Common myeloid progenitor, CD34-positive (primary cell): ENCODE results near the gene NTNG2.

Experiments used
- CTCF ChIA-PET: fragments of 350-600 bp; sonication (Branson Sonifier 250); formaldehyde crosslinking; loops from one replicate; lab custom pipeline; 2021; ENCODE audit warnings: antibody characterized with exemption; lab: Charles Lee
- POLR2A ChIA-PET: fragments of 350-600 bp; sonication (Branson Sonifier 250); formaldehyde crosslinking; loops from one replicate; lab custom pipeline; 2021; ENCODE audit warnings: antibody characterized with exemption; lab: Charles Lee
- DNase-seq, 3 donors: peaks; one replicate each; pipeline versions ENCODE4 v3.0.0 to v3.0.0-alpha.2; 2013
- H3K27ac ChIP-seq, 2 experiments: 1 replicate in 1 of 2; 2 replicates in 1 of 2; pipeline ENCODE4 v1.7.0; 2013; ENCODE audit warnings: inconsistent platforms in 2 of 2, low read length in 2 of 2, mild to moderate bottlenecking in 2 of 2, low read depth in 1 of 2, moderate library complexity in 1 of 2; ENCODE audit not compliant: severe bottlenecking in 2 of 2, insufficient read depth in 1 of 2, poor library complexity in 1 of 2
- H3K27me3 ChIP-seq, 5 experiments: replicated peaks in 2 of 5; 1 replicate in 3 of 5; 2 replicates in 2 of 5; pipeline versions ENCODE4 v1.6.1 to v1.7.0; 2013; ENCODE audit warnings: low read length in 4 of 5, mild to moderate bottlenecking in 2 of 5, moderate library complexity in 2 of 5, inconsistent platforms in 1 of 5; ENCODE audit not compliant: insufficient read depth in 5 of 5, control insufficient read depth in 4 of 5
- H3K36me3 ChIP-seq, 4 experiments: 1 replicate in 2 of 4; 2 replicates in 2 of 4; pipeline versions ENCODE4 v1.6.1 to v1.7.0; 2013; ENCODE audit warnings: low read length in 3 of 4, control low read depth in 1 of 4, mild to moderate bottlenecking in 1 of 4; ENCODE audit not compliant: control insufficient read depth in 4 of 4, insufficient read depth in 4 of 4
- H3K4me1 ChIP-seq, 4 experiments: 1 replicate in 3 of 4; 2 replicates in 1 of 4; pipeline versions ENCODE4 v1.6.1 to v1.7.1; 2013; ENCODE audit warnings: low read length in 3 of 4, mild to moderate bottlenecking in 3 of 4, control low read depth in 1 of 4, inconsistent platforms in 1 of 4, moderate library complexity in 1 of 4; ENCODE audit not compliant: control insufficient read depth in 4 of 4, insufficient read depth in 4 of 4; ENCODE audit errors: control extremely low read depth in 1 of 4
- H3K4me3 ChIP-seq, 7 experiments: 1 replicate in 4 of 7; 2 replicates in 3 of 7; pipeline versions ENCODE4 v1.5.1 to v1.7.0; 2013; ENCODE audit warnings: mild to moderate bottlenecking in 7 of 7, low read length in 6 of 7, moderate library complexity in 6 of 7, inconsistent platforms in 2 of 7, low read depth in 2 of 7, control low read depth in 1 of 7; ENCODE audit not compliant: insufficient read depth in 4 of 7, control insufficient read depth in 1 of 7; ENCODE audit errors: extremely low read depth in 1 of 7
- H3K9me3 ChIP-seq, 5 experiments: 1 replicate in 4 of 5; 2 replicates in 1 of 5; pipeline versions ENCODE4 v1.6.1 to v1.7.1; 2013; ENCODE audit warnings: low read length in 4 of 5, mild to moderate bottlenecking in 2 of 5, inconsistent platforms in 1 of 5, low read depth in 1 of 5, moderate library complexity in 1 of 5; ENCODE audit not compliant: control insufficient read depth in 4 of 5, insufficient read depth in 2 of 5; ENCODE audit errors: control extremely low read depth in 1 of 5
- WGBS: methylation state at CpG from one replicate; pipeline ENCODE4 v1.1.5; 2013; ENCODE audit not compliant: insufficient coverage; 5-methylcytosine and 5-hydroxymethylcytosine counted together

Gene NTNG2

DNA sequence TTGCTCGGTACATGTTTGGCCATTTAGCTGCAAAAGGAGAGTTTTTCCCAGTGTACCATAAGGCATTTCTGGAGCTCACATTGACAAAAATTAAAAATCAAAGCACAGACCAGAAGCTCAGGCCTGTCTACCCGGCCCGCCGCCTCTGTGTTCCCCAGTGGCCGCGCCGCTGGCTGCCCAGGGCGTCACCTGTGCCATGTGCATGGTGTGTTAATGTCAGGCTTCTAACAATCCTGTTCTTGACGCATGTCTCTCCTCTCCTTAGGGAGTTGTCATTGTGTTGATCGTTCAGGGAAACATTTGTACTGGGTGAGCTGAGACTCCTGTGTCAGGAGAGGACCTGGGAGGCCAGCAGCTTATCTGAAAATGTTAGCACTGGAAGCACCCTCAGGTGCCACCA lies 9.6 kb upstream of the NTNG2 start:
- Histone ChIP-seq H3K4me3 (no peak overlapping the region), H3K27me3 (peaks cover 2 to 61% (median 21%) of the 10 kb centered on the region in 5 experiments), H3K9me3 (no peaks in the 10 kb centered on the region), H3K36me3 (no peaks in the 10 kb centered on the region), H3K27ac (no peak overlapping the region), H3K4me1 (no peaks in the 10 kb centered on the region)
- 100% methylated on average over 3 of the region's 10 CpGs for WGBS
- CTCF ChIA-PET, result interaction anchor here (0.9 to 1.8 kb wide), 3 partner anchors 15 to 389 kb away, joined by 3 to 6 read pairs (median 3); no protein-coding TSS in a partner anchor
- POLR2A ChIA-PET, result no interaction called here
- no peak for DNase-seq

DNA sequence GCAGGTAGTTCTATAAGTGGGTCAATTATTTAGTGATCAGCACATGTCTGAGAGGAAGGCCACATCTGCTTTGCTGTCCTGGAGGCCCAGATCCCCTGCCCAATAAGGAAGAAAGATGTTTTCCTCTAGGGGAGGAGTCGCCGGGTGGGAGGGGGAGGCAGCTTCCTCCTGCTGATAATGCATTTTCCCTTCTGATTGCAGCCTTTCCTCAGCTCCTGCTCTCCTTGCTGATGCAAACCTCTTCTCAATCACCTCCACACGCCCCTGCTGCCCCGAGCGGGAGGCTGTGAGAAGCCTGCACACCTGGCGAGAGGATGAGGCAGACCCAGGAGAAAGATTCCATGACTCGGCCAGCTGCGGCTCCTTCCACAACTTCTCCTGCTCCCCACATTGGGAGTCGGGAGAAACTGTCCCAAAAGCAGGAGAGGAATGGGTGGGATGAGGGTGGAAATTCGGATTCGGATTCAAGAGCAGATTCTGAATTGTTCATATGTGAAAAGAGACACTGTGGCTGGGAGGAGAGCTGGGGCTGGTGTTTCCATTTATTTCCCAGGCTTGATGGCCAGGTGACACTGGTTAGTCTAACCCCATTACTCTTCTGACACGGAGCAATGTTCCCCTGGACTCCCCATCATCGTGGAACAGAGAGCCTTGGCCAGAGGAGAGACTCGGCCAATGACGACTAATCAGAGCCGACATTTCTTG lies 6.8 kb upstream of the NTNG2 start:
- H3K9me3 ChIP-seq, result no peaks in the 10 kb centered on the region
- ChIA-PET POLR2A (no interaction called here), CTCF (interaction anchor here (1.0 kb wide), 1 partner anchor 11 kb away, joined by 4 read pairs; no protein-coding TSS in a partner anchor)
- no peaks in the 10 kb centered on the region for H3K4me1 ChIP-seq
- H3K4me3 ChIP-seq, result no peak overlapping the region
- 43% methylated on average over 8 of the region's 16 CpGs for WGBS
- no peak for DNase-seq
- H3K27ac ChIP-seq, result no peak overlapping the region
- H3K36me3 ChIP-seq, result no peaks in the 10 kb centered on the region
- H3K27me3 ChIP-seq, result peaks cover 0 to 67% (median 17%) of the 10 kb centered on the region in 5 experiments

DNA sequence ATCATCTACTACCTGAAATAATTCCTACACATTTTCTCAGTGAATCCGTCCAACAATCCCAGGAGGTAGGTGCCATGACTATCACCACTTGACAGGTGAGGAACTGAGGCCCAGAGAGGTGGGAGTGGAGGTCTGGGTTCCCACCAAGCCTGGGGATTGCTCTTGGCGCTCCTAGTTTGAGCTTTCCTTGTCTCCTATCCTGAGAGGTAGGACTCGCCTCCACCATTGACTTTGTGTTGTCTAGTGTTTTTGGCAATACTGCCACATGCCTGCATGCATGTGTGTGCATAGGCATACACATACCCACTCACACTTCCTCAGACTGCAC lies 6.3 kb upstream of the NTNG2 start:
- Histone ChIP-seq H3K4me1 (peaks cover 0 to 2% (median under 1%) of the 10 kb centered on the region in 4 experiments), H3K4me3 (no peak overlapping the region), H3K27ac (no peak overlapping the region), H3K27me3 (peaks cover 0 to 65% (median 17%) of the 10 kb centered on the region in 5 experiments), H3K9me3 (no peaks in the 10 kb centered on the region), H3K36me3 (no peaks in the 10 kb centered on the region)
- ChIA-PET CTCF (no interaction called here), POLR2A (no interaction called here)
- 100% methylated on average over 1 of the region's 3 CpGs for WGBS
- DNase-seq, result no peak

DNA sequence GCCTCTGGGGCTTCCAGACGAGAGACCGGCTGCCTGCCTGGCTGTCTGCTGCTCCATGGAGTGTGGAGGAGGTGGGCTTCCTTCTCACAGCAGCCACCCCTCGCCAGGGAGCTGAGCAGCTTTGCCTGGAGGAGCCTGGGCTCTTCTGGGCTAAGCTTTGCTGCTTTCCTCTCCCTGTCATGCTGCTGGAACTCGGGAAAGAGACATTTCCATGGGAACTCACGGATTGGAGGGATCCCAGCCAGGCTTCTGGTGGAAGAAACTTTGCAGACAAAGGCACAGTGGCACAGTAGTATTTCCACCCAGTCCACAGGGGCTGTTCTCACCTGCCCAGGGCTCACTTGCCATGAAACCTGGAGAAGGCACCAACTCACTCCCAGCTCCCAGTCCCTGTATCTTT lies 5.6 kb upstream of the NTNG2 start:
- no peak for DNase-seq
- Histone ChIP-seq H3K27ac (no peak overlapping the region), H3K4me1 (peaks cover 0 to 10% (median 8%) of the 10 kb centered on the region in 4 experiments), H3K27me3 (peaks cover 0 to 61% (median 15%) of the 10 kb centered on the region in 5 experiments), H3K36me3 (no peaks in the 10 kb centered on the region), H3K4me3 (no peak overlapping the region), H3K9me3 (no peaks in the 10 kb centered on the region)
- ChIA-PET POLR2A (no interaction called here), CTCF (interaction anchor here (0.7 kb wide), 1 partner anchor 826 kb away, joined by 3 read pairs; no protein-coding TSS in a partner anchor)
- WGBS, result 62% methylated on average over 5 of the region's 5 CpGs

DNA sequence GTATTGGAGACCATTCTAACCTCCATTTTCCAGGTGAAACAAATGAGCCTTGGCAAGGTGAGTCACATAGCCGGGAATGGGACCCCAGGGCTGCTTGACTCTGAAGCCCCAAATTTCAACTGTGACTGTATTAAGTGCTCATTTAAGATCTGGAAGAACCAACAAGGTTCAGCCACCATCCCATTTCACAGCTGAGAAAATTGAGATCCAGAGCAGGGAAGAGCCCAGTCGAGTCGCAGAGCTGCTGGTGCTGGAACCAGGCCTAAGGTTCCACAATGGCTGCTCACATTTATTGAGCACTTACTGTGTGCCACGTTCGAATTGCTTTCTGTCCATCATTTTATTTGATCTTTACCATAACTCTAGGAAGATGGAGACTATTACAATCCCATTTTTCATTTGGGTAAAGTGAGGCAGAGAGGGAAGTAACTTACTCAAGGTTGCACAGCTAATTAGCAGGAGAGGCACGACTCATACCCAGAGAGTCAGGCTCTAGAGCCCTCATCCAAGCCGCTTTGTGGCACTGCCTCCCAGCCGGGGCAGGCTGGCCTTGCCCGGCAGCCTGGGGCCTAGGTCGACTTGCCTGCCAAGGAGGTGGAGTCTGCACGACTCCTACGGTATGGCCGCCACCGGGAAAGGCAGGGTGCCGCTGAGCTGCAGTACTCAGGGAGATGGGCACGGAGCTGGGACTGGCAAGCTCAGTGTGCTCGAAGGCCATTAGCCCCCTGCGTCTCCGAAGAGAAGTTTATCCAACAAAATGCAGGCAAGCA lies 4.3 kb upstream of the NTNG2 start:
- peaks cover under 1 to 60% (median 10%) of the 10 kb centered on the region in 5 experiments for H3K27me3 ChIP-seq
- no peak overlapping the region for H3K27ac ChIP-seq
- ChIA-PET CTCF (interaction anchor here (1.1 to 1.2 kb wide), 2 partner anchors 79 to 394 kb away, joined by 3 to 4 read pairs; no protein-coding TSS in a partner anchor), POLR2A (no interaction called here)
- H3K36me3 ChIP-seq, result no peaks in the 10 kb centered on the region
- H3K4me3 ChIP-seq, result no peak overlapping the region
- H3K9me3 ChIP-seq, result no peaks in the 10 kb centered on the region
- peaks cover 0 to 16% (median 14%) of the 10 kb centered on the region in 4 experiments for H3K4me1 ChIP-seq
- no peak for DNase-seq
- 75% methylated on average over 17 of the region's 19 CpGs for WGBS

DNA sequence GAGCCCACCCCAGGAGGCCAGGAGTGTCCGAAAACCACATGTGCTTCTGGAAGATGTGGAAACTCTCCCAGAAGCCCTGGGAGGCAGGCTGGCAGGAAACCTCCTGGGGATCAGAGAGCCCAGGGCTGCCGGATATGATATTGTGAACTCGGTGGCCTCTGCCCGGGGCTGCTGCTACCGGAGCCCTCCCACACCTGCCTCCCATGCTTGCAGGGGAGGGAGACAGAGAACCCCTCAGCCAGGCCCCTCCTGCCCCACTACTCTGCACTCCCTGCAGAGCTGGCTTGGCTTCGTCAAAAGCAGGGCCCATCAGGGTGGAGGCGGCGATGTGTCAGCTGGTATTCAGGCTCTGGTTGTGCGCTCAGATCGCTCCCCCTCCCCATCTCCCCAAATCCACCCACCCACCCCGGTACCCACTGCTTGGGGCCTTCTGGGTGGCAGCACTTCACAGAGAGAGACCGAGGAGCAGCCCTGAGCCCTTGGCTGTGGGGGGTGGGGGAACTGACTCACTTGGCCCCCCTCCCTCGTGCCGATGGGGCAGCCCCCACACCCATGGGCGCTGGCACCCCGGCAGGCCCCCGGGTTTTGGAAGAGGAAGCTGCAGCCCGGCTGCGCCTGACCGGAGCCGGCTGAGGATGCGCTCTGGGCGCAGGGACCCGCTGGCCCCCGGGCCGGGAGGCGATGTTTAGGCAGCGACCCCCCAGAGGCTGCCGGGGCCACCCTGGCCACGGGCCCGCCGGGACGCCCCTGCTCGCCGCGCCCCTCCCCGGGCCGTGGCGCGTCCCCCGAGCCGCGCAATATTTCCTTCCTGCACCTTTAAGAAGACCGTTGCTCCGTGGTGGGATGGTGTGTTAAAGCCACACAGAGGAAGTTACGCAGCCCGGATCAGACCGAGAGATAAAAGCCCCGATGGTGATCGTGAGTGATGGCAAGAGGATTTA lies 786 bp upstream of the NTNG2 start:
- Histone ChIP-seq H3K9me3 (no peaks in the 10 kb centered on the region), H3K4me1 (peaks cover 0 to 30% (median 27%) of the 10 kb centered on the region in 4 experiments), H3K4me3 (peak overlapping the region; percentile 34 to 81 (median 60)), H3K27me3 (peaks cover 2 to 78% (median 25%) of the 10 kb centered on the region in 5 experiments), H3K27ac (no peak overlapping the region), H3K36me3 (no peaks in the 10 kb centered on the region)
- DNase-seq, result peak; percentile 87 to 95 (median 93)
- ChIA-PET CTCF (no interaction called here), POLR2A (no interaction called here)
- WGBS, result 3% methylated on average over 31 of the region's 50 CpGs
